Psoas muscle (tissue), 8 donors: ENCODE results near the gene SDHAF1. TPM values are rescaled to one million over a fixed set of nuclear protein-coding genes. Genes with fewer than 3 reads are reported as not detected.

Experiments used
- ATAC-seq, 4 donors: fragments of 200-7000 bp; cut with Tn5 transposase; one replicate each; pipeline ENCODE4 v1.9.1; 2020; ENCODE audit warnings: moderate library complexity in 3 of 4, mild to moderate bottlenecking in 2 of 4
- DNase-seq, 2 donors: peaks; one replicate each; pipeline ENCODE4 v3.0.0-alpha.2; 2020
- H3K27ac ChIP-seq: fragments of 200-600 bp; one replicate; pipeline ENCODE4 v1.8.0; 2022
- H3K27me3 ChIP-seq, 3 donors: fragments of 200-600 bp in 1 of 3; one replicate each; pipeline versions ENCODE4 v1.6.1 to v1.8.0; 2013 to 2022; ENCODE audit warnings: low read length in 2 of 3, mild to moderate bottlenecking in 2 of 3, moderate library complexity in 1 of 3; ENCODE audit not compliant: insufficient read depth in 3 of 3
- H3K36me3 ChIP-seq, 2 donors: fragments of 200-600 bp in 1 of 2; one replicate each; pipeline versions ENCODE4 v1.6.1 to v1.8.0; 2013 to 2022; ENCODE audit warnings: low read depth in 1 of 2, mild to moderate bottlenecking in 1 of 2, moderate library complexity in 1 of 2; ENCODE audit not compliant: insufficient read depth in 1 of 2
- H3K4me1 ChIP-seq: fragments of 200-600 bp; one replicate; pipeline ENCODE4 v1.8.0; 2022
- H3K4me3 ChIP-seq: fragments of 200-600 bp; one replicate; pipeline ENCODE4 v1.8.0; 2022; ENCODE audit warnings: mild to moderate bottlenecking
- H3K9me3 ChIP-seq: fragments of 200-600 bp; one replicate; pipeline ENCODE4 v1.8.0; 2022
- CTCF ChIP-seq: fragments of 200-600 bp; IDR thresholded peaks from one replicate; pipeline ENCODE4 v1.8.0; 2022; ENCODE audit warnings: antibody characterized with exemption
- WGBS, 3 donors: extraction: QIAGEN DNeasy Blood & Tissue Kit; methylation state at CpG; one replicate each; pipeline versions ENCODE4 v1.1.6 to v1.1.7; 2013; 5-methylcytosine and 5-hydroxymethylcytosine counted together
- intact Hi-C, 2 donors: fragments of 100-400 bp; cut with DNase I; formaldehyde crosslinking; loops; one replicate each; pipeline versions ENCODE4 v1.11.0 to v1.14.2; 2022
- polyA plus RNA-seq, 3 donors: library from polyadenylated mRNA; stranded (reverse); fragments of 200-250 nt; gene quantifications; one replicate each; pipeline ENCODE4 v1.2.3, GENCODE V29; 2013
- total RNA-seq, 4 donors: library from RNA; stranded (reverse); fragmentation: NEBNext Ultra II Directional in 2 of 4; extraction: Animal tissue kit (Norgen Biotek cat#: 25700) in 2 of 4; gene quantifications; one replicate each; pipeline versions ENCODE4 v1.2.1 to v1.2.4, GENCODE V29; 2021 to 2023
- donor health status: healthy with polysubstance abuse.
- donor health status: DM: no; HTN: no; CAD: no; lungs with moderate emphysema.
- donor health status: Bipolar disorder and iron deficiency.
- donor health status: healthy.
- donor health status: DM: yes; HTN: yes; CAD: no.
- donor health status: DM: no; HTN: no; CAD: no.
- donor health status: DM: no; HTN: no; CAD: no.
- donor health status: DM: yes; HTN: yes; CAD: no.

Gene SDHAF1
- total and polyA plus RNA-seq, 7 donors: 7.2 to 33.3 (median 14.5) TPM

GRCh38 chr19:36006955-36007354, 12.0 kb downstream of the SDHAF1 start:
- Histone ChIP-seq H3K27ac (no peak overlapping the region), H3K4me3 (no peak overlapping the region), H3K4me1 (no peaks in the 10 kb centered on the region), H3K9me3 (no peaks in the 10 kb centered on the region), H3K36me3 (peaks cover 0 to 4% of the 10 kb centered on the region in 2 donors), H3K27me3 (peaks cover 0 to 2% (median 0%) of the 10 kb centered on the region in 3 donors)
- TF ChIP-seq CTCF: no peak
- no peak for ATAC-seq
- no peak for DNase-seq
- intact Hi-C loops: no loop called here
- WGBS, 3 donors: 70 to 78% (median 76%) methylated on average over 5 of the region's 5 CpGs

GRCh38 chr19:36008336-36008978, 13.5 kb downstream of the SDHAF1 start, which contains the start of gene SYNE4:
Gene SYNE4 (minus strand): TSS chr19:36008813. CDS start chr19:36008681, 132 bp downstream.
- Histone ChIP-seq H3K27me3 (peaks cover 0 to 2% (median 0%) of the 10 kb centered on the region in 3 donors), H3K4me1 (peaks cover 4% of the 10 kb centered on the region), H3K9me3 (no peaks in the 10 kb centered on the region), H3K36me3 (peaks cover 0 to 2% of the 10 kb centered on the region in 2 donors), H3K4me3 (peak within 1 kb of the TSS; percentile 49), H3K27ac (no peak within 1 kb of the TSS)
- DNase-seq (no peak), ATAC-seq (peak in 1 of 4 donors; percentile 7)
- no peak for TF ChIP-seq CTCF
- 45 to 51% (median 50%) methylated on average over 19 of the region's 19 CpGs for WGBS, 3 donors
- intact Hi-C loops: no loop called here

GRCh38 chr19:36009220-36009619, 14.2 kb downstream of the SDHAF1 start:
- 1 to 2% (median 1%) methylated on average over 45 to 50 of the region's 50 CpGs for WGBS, 3 donors
- Histone ChIP-seq H3K9me3 (no peaks in the 10 kb centered on the region), H3K27me3 (peaks cover 0 to 2% (median 0%) of the 10 kb centered on the region in 3 donors), H3K36me3 (no peaks in the 10 kb centered on the region), H3K4me1 (peaks cover 6% of the 10 kb centered on the region), H3K27ac (no peak overlapping the region), H3K4me3 (peak overlapping the region; percentile 49)
- intact Hi-C loops: no loop called here
- ATAC-seq (peak in 2 of 4 donors; percentile 15 to 35), DNase-seq (peak; percentile 78 to 80)
- TF ChIP-seq CTCF: no peak

GRCh38 chr19:36009633-36010379, 14.8 kb downstream of the SDHAF1 start:
- no peak overlapping the region for H3K27ac ChIP-seq
- whole genome bisulfite sequencing, 3 donors: 50 to 57% (median 52%) methylated on average over 14 to 15 of the region's 15 CpGs
- no peak for ATAC-seq
- H3K9me3 ChIP-seq: no peaks in the 10 kb centered on the region
- intact Hi-C loops: no loop called here
- peaks cover 0 to 2% (median 0%) of the 10 kb centered on the region in 3 donors for H3K27me3 ChIP-seq
- no peak for TF ChIP-seq CTCF
- peaks cover 6% of the 10 kb centered on the region for H3K4me1 ChIP-seq
- H3K4me3 ChIP-seq: peak overlapping the region; percentile 49
- no peak for DNase-seq
- H3K36me3 ChIP-seq: no peaks in the 10 kb centered on the region
